IMR-90 (cell line): ENCODE measurements around the gene WASF3. TPM values are rescaled to one million over a fixed set of nuclear protein-coding genes. Genes with fewer than 3 reads are reported as not detected.

Source experiments
- polyA plus RNA-seq, 3 experiments: library from polyadenylated mRNA; depleted of rRNA; stranded (reverse); fragments of >200 nt; gene quantifications; 2 replicates each; pipeline ENCODE4 v1.2.3, GENCODE V29; 2012; ENCODE audit warnings: low replicate concordance in 1 of 3
- total RNA-seq: library from RNA; depleted of rRNA; stranded (reverse); fragments of >200 nt; gene quantifications from 2 replicates; pipeline ENCODE4 v1.2.3, GENCODE V29; 2012; rRNA removed

Gene WASF3
- total and polyA plus RNA-seq, 2 of the 4 experiments (the other 2 are of a cell fraction), result 4.3 to 11.4 TPM

Other genes starting within 250 kb of the WASF3 start
- not detected in 2 replicates for gene GPR12, start 203.1 kb downstream of the WASF3 start, total RNA-seq
- not detected in 2 replicates for gene GPR12, start 203.1 kb downstream of the WASF3 start, polyA plus RNA-seq (2012; rRNA removed)